ENCODE results near the gene RNASEH2A. TPM values are rescaled to one million over a fixed set of nuclear protein-coding genes. Genes with fewer than 3 reads are reported as not detected.

The RNASEH2A gene
- polyA plus RNA-seq, 1 donor (not counting 4 experiments of a cell fraction or from before 2014, with no cell fraction given): 19.7 TPM

DNA sequence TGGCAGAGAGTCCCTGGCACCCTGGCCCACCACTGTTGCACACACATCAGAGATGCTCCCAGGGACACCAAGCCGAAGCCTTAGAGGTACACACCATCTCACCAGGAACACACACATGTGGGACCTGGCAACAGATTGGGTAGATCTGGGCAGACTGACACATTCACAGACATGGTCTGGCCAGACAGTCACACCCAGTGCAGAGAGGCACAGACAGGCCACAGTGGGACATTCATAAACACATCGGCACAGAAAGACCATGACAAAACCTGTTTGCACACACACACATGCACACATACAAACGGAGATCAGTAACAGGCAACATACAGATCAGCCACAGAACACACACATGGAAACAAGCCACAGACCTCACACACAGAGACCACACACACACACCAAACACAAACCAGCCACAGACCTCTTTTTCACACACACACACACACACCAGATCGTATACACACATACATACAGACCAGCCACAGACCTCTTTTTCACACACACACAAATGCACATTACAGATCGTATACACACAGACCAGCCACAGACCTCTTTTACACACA is 21.4 kb upstream of the RNASEH2A start:
- DNase-seq (ENCODE audit: low read depth, low spot score) (no peak), FAIRE-seq (no peak)
- H3K36me3 ChIP-seq (ENCODE audit: control insufficient read depth in 2 of 2, extremely low read depth in 1 of 2, insufficient read depth in 2 of 2, low read length in 2 of 2): no peaks in the 10 kb centered on the region
- H3K27ac ChIP-seq (ENCODE audit: control insufficient read depth, insufficient read depth, low read length): peak overlapping the region; percentile 81
- H3K27me3 ChIP-seq (ENCODE audit: control insufficient read depth, extremely low read depth, insufficient read depth, low read length): no peaks in the 10 kb centered on the region
- H3K4me2 ChIP-seq (ENCODE audit: control insufficient read depth, extremely low read depth, insufficient read depth, low read depth, low read length): peak overlapping the region; percentile 46
- no peaks in the 10 kb centered on the region for H3K79me2 ChIP-seq (ENCODE audit: control insufficient read depth, insufficient read depth, low read length)
- no peaks in the 10 kb centered on the region for H4K20me1 ChIP-seq (ENCODE audit: control insufficient read depth, extremely low read depth, insufficient read depth, low read length)
- no peaks in the 10 kb centered on the region for H3K9me3 ChIP-seq (ENCODE audit: control insufficient read depth, low read depth, low read length)
- H2AFZ ChIP-seq (ENCODE audit: control insufficient read depth, low read length): no peak overlapping the region
- no peak overlapping the region for H3K4me3 ChIP-seq (ENCODE audit: control insufficient read depth in 2 of 3, extremely low read depth in 1 of 3, insufficient read depth in 2 of 3, low read depth in 1 of 3, low read length in 3 of 3)
- dilution Hi-C loops (cut with MboI; ENCODE audit: extremely low pct_ligation_motif_present, low sequenced_read_pairs): no loop called here
- H3K4me1 ChIP-seq (ENCODE audit: control insufficient read depth, extremely low read depth, insufficient read depth, low read length): peaks cover 68% of the 10 kb centered on the region
- H3K9ac ChIP-seq (ENCODE audit: control insufficient read depth, extremely low read depth, insufficient read depth, low read length): peak overlapping the region; percentile 71
- TF ChIP-seq, protein P1, sequence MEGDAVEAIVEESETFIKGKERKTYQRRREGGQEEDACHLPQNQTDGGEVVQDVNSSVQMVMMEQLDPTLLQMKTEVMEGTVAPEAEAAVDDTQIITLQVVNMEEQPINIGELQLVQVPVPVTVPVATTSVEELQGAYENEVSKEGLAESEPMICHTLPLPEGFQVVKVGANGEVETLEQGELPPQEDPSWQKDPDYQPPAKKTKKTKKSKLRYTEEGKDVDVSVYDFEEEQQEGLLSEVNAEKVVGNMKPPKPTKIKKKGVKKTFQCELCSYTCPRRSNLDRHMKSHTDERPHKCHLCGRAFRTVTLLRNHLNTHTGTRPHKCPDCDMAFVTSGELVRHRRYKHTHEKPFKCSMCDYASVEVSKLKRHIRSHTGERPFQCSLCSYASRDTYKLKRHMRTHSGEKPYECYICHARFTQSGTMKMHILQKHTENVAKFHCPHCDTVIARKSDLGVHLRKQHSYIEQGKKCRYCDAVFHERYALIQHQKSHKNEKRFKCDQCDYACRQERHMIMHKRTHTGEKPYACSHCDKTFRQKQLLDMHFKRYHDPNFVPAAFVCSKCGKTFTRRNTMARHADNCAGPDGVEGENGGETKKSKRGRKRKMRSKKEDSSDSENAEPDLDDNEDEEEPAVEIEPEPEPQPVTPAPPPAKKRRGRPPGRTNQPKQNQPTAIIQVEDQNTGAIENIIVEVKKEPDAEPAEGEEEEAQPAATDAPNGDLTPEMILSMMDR (optimal IDR thresholded peaks at IDR 0.05 in 1 of 3, IDR thresholded peaks at IDR 0.05 in 1 of 3, conservative IDR thresholded peaks at IDR 0.05 in 1 of 3; ENCODE audit: extremely low read depth in 1 of 3, insufficient read depth in 2 of 3, low read length in 3 of 3): no peak
- no peak for TF ChIP-seq EZH2 (IDR thresholded peaks at IDR 0.05; ENCODE audit: low read length)
- no peaks in the 10 kb centered on the region for H3K9me1 ChIP-seq (ENCODE audit: control insufficient read depth, extremely low read depth, insufficient read depth, low read length)

DNA sequence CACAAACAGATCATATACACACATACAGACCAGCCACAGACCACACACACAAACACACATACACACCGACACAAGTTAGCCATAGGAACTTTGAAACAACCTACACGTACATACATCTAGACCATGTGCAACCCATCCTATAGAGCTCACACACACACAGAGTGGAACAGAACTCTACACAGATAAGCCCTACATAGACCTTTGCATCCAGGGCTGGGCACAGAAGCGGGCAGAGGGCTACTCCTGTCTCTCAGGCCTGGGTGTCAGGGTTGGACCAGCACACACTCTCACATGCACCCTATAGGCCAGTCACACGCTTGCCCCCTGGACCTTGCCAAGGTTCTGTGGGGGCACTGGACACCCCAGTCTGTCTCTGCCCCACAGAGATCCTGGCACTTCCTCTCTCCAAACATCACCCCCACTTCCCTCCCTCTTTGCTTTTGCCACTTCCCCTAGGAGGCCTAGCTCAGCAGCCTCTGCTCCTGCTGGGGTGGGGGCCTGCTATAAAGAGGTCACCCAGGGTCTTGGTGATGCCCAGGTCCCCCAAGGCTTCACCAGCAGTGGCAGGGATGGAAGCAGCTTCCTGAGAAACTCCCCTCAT is 20.9 kb upstream of the RNASEH2A start:
- Histone ChIP-seq H2AFZ (ENCODE audit: control insufficient read depth, low read length) (peak overlapping the region; percentile 11), H3K4me2 (ENCODE audit: control insufficient read depth, extremely low read depth, insufficient read depth, low read depth, low read length) (peak overlapping the region; percentile 46), H4K20me1 (ENCODE audit: control insufficient read depth, extremely low read depth, insufficient read depth, low read length) (no peaks in the 10 kb centered on the region), H3K36me3 (ENCODE audit: control insufficient read depth in 2 of 2, extremely low read depth in 1 of 2, insufficient read depth in 2 of 2, low read length in 2 of 2) (no peaks in the 10 kb centered on the region), H3K4me3 (ENCODE audit: control insufficient read depth in 2 of 3, extremely low read depth in 1 of 3, insufficient read depth in 2 of 3, low read depth in 1 of 3, low read length in 3 of 3) (no peak overlapping the region), H3K79me2 (ENCODE audit: control insufficient read depth, insufficient read depth, low read length) (no peaks in the 10 kb centered on the region), H3K4me1 (ENCODE audit: control insufficient read depth, extremely low read depth, insufficient read depth, low read length) (peaks cover 70% of the 10 kb centered on the region), H3K27ac (ENCODE audit: control insufficient read depth, insufficient read depth, low read length) (peak overlapping the region; percentile 81), H3K9ac (ENCODE audit: control insufficient read depth, extremely low read depth, insufficient read depth, low read length) (peak overlapping the region; percentile 63), H3K9me1 (ENCODE audit: control insufficient read depth, extremely low read depth, insufficient read depth, low read length) (no peaks in the 10 kb centered on the region), H3K27me3 (ENCODE audit: control insufficient read depth, extremely low read depth, insufficient read depth, low read length) (no peaks in the 10 kb centered on the region), H3K9me3 (ENCODE audit: control insufficient read depth, low read depth, low read length) (no peaks in the 10 kb centered on the region)
- FAIRE-seq: no peak
- no peak for DNase-seq (ENCODE audit: low read depth, low spot score)
- dilution Hi-C loops (cut with MboI; ENCODE audit: extremely low pct_ligation_motif_present, low sequenced_read_pairs): no loop called here
- TF ChIP-seq EZH2 (IDR thresholded peaks at IDR 0.05; ENCODE audit: low read length): no peak
- TF ChIP-seq, protein P1 (optimal IDR thresholded peaks at IDR 0.05 in 1 of 3, IDR thresholded peaks at IDR 0.05 in 1 of 3, conservative IDR thresholded peaks at IDR 0.05 in 1 of 3; ENCODE audit: extremely low read depth in 1 of 3, insufficient read depth in 2 of 3, low read length in 3 of 3): no peak
